Measurements from ENCODE around the gene BMERB1.
"Not testable (repeated sequence)": the region's sequence is repeated elsewhere in the genome, so short reads cannot be mapped to it uniquely, and the experiment has no call there.

The BMERB1 gene

GRCh38 chr16:15426796-15427195 is 7.6 kb upstream of the BMERB1 start:
- DNase-seq: no peak

DNA sequence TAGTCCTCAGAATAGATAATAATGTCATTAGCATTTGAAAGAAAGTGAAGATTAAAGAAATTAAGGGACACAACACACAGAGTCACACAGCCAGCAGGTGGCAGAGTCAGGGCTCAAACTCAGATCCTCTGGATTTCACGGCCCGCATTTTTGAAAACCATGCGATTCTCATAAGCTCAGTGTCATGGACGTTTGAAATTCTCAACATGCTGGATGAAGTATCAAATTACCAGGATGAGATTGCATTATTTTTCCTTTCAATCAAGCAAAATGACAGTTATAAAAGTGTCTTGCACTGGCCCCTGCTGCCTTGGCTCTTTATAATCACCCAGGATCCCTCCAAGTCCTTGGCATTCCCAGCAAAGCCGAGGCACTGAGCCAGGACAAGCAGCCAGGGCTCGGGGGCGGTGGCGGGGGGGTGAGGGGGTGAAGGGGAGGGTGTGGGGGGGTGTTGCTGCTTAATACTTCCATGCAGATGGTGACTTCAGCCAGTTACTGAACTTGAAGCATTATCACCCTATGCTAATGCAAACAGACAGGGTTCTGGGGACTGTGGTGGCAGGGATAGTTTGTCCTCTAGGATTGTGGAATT is 6.6 kb upstream of the BMERB1 start:
- DNase-seq: peak; percentile 39

GRCh38 chr16:15430884-15431283 is 3.5 kb upstream of the BMERB1 start:
- not testable (repeated sequence) for DNase-seq

DNA sequence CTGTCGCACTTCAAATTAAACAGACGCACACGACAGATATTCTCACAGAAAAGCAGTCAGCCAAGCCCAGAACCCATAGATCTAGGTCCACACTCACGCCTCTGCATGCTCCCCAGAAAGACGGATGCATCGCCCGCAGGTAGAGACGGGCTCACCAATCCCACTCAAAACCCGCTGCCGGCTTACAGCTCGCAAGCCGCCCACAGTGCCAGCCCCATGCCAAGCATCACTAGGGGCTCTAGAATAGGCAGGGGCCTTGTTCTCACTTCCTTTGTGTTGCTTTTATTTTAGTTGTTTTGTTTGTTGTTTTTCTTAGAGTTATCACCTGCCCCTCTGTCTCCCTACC is 336 bp upstream of the BMERB1 start:
- no peak for DNase-seq

GRCh38 chr16:15435216-15435864 is 952 bp downstream of the BMERB1 start:
- no peak for DNase-seq

- no peak for DNase-seq
Observed at GRCh38 chr16:15439102-15439501, 4.7 kb downstream of the BMERB1 start.

GRCh38 chr16:15439521-15439920 is 5.1 kb downstream of the BMERB1 start:
- no peak for DNase-seq

DNA sequence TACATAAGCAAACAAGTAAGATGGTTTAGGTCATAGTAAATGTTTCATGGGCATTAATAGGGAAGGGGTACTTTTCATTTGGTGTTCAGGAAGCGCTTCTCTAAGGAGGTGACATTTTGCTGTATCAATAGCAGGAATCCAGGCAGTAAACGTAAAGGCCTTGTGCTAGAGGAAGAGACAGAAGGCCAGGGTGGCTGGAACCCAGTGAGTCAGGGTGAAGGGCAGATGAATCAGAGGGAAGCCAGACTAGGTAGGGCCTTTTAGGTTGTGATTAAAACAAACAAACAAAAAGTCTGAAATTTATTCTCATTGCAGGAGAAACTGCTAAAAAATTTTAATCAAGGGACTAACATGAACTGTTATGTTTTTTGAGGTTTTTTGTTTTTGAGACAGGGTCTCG is 6.5 kb downstream of the BMERB1 start:
- DNase-seq: no peak

- not testable (repeated sequence) for DNase-seq
Observed at GRCh38 chr16:15442140-15442539, 7.8 kb downstream of the BMERB1 start.

- no peak for DNase-seq
Observed at GRCh38 chr16:15443753-15444152, 9.4 kb downstream of the BMERB1 start.

GRCh38 chr16:15444264-15444663 is 9.9 kb downstream of the BMERB1 start:
- no peak for DNase-seq

- DNase-seq: no peak
Observed at GRCh38 chr16:15445450-15445849, 11.1 kb downstream of the BMERB1 start.

DNA sequence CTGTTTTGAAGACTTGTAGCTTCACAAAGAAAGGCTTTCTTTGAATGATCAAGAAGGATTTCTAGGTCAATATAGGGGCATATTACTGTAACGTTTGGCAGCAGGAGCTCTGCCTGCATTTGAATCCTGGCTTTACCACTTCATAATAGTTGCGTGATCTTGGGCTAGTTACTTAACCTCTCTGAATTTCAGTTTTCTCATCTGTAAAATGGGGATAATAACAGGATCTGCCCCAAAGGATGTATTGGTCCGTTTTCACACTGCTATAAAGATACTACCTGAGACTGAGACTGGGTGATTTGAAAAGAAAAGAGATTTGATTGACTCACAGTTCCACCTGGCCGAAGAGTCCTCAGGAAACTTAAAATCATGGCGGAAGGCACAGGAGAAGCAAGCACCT is 12.5 kb downstream of the BMERB1 start:
- DNase-seq: no peak

DNA sequence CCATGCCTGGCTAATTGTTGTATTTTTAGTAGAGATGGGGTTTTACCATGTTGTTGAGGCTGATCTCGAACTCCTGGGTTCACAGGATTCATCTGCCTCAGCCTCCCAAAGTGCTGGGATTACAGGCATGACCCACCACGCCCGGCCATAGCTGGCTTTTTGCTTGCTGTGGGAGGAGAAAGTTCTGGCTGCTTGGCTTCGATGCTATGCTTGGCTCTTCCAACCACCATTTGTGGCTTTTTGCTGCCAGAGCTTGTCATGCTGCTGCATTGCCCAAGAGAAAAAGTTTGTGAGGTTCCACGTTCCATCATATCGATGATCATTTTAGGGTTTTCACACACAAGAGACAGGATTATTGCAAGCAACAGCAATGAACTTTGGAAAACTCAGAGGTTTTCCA is 16.2 kb downstream of the BMERB1 start:
- no peak for DNase-seq

- DNase-seq: no peak
Observed at GRCh38 chr16:15451098-15451731, 16.8 kb downstream of the BMERB1 start.

- no peak for DNase-seq
Observed at GRCh38 chr16:15452246-15452855, 18.0 kb downstream of the BMERB1 start.

DNA sequence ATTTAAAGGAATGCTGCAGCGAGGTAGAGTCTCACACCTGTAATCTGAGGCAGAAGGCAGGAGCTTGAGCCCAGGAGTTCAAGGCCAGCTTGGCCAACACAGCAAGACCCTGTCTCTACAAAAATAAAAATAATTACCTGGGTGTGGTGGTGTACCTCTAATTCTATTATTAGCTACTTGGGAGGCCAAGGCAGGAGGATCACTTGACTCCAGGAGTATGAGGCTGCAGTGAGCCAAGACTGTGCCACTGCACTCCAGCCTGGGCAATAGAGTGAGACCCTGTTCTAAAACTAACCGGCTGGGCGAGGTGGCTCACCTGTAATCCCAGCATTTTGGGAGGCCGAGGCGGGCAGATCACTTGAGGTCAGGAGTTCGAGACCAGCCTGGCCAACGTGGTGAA is 18.9 kb downstream of the BMERB1 start:
- not testable (repeated sequence) for DNase-seq

DNA sequence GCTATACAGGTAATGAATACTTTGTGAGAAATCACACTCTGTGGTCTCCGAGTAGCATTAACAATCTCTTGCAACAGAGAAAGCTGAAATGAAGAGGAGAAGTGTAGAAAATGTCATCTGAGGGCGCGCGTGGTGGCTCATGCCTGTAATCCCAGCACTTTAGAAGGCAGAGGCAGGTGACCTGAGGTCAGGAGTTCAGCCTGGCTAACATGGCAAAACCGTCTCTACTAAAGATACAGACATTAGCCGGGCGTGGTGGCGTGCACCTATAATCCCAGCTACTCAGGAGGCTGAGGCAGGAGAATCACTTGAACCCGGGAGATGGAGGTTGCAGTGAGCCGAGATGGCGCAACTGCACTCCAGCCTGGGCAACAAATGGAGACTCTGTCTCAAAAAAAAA is 20.5 kb downstream of the BMERB1 start:
- not testable (repeated sequence) for DNase-seq

- DNase-seq: no peak
Observed at GRCh38 chr16:15457400-15457799, 23.0 kb downstream of the BMERB1 start.

GRCh38 chr16:15457958-15458357 is 23.6 kb downstream of the BMERB1 start:
- no peak for DNase-seq

DNA sequence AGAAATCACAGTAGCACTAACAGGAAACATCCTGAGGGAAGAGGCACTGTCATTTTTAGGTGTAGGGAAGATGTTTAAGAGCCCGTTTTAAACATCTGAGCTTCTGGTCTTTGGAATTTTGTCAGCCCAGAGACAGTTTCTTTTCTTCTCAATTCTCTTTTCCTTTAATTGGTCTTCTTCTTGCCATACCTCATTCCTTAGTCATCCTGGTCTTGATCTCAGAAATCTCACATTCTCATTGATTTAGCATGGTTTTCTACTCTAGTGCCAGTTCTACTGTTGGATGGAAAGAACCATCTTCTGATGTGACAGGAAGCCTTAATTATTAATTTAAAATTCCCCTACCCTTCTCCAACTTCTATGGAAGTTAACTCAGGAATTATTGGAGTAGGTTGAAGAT is 25.4 kb downstream of the BMERB1 start:
- DNase-seq: no peak

DNA sequence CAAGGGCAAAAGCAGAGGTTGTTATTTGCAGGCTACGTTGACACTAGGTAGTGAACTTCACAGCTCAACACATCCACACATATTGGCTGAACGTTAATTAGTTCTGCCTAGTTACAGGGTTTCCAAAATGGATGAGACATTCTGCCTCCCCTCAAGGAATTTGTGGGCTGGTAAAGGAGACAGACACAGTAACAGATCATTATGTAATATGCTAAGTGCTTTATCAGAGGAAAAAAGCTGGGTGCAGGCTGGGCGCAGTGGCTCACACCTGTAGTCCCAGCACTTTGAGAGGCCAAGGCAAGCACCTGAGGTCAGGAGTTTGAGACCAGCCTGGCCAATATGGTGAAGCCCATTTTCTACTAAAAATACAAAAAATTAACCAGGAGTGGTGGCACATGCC is 26.2 kb downstream of the BMERB1 start:
- DNase-seq: no peak

DNA sequence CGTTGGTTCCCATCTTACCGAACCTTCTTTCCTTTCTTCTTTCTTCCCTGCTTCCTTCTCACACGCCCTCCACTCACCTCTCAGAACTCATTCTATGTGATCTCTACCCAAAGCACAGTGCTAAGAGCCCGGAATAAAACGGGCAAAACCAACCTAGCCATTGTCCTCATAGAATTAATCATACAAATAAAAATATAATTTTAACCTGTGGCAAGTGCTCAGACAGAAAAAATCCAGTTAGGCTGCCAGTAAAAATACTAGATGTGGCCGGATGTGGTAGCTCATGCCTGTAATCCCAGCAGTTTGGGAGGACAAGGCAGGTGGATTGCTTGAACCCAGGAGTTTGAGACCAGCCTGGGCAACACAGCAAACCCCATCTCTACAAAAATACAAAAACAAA is 27.0 kb downstream of the BMERB1 start:
- no peak for DNase-seq
